Caco-2 (cell line): ENCODE results near the gene PTPRN2. TPM values are rescaled to one million over a fixed set of nuclear protein-coding genes. Genes with fewer than 3 reads are reported as not detected.

Experiments used
- BruUV-seq: library from RNA; stranded (reverse); fragments of 400-500 nt; replicated peaks from 2 replicates; lab custom pipeline; 2021; lab: Mats Ljungman, UMichigan
- CTCF ChIA-PET: fragments of 300-600 bp; sonication (Branson Sonifier 250); formaldehyde crosslinking; loops from one replicate; lab custom pipeline; 2022; ENCODE audit warnings: antibody characterized with exemption; lab: Charles Lee
- POLR2A ChIA-PET: fragments of 300-600 bp; sonication (Branson Sonifier 250); formaldehyde crosslinking; loops from one replicate; lab custom pipeline; 2022; ENCODE audit warnings: antibody characterized with exemption; lab: Charles Lee
- DNase-seq, 2 experiments: peaks; one replicate each; pipeline versions ENCODE4 v3.0.0 to v3.0.0-alpha.2; 2020 to 2022
- H3K27me3 ChIP-seq: replicated peaks from 2 replicates; pipeline ENCODE4 v1.6.0; 2011; ENCODE audit warnings: low read length; ENCODE audit not compliant: control insufficient read depth, insufficient read depth
- H3K36me3 ChIP-seq: 2 replicates; pipeline ENCODE4 v1.5.1; 2011; ENCODE audit warnings: low read length; ENCODE audit not compliant: control insufficient read depth, insufficient read depth
- H3K4me1 ChIP-seq: fragments of 250-450 bp; sonication (Bioruptor Pico); 2 replicates; pipeline ENCODE4 v1.5.1; 2020; ENCODE audit warnings: mild to moderate bottlenecking
- H3K4me3 ChIP-seq: 2 replicates; pipeline ENCODE4 v1.5.1; 2011; ENCODE audit warnings: low read depth, mild to moderate bottlenecking, control low read depth, low read length
- H3K9me3 ChIP-seq: fragments of 250-450 bp; sonication (Bioruptor Pico); 2 replicates; pipeline ENCODE4 v1.5.1; 2020; ENCODE audit warnings: mild to moderate bottlenecking, moderate library complexity
- H3K27ac Mint-ChIP-seq: one replicate; pipeline ENCODE4 v1.8.0; 2022; ENCODE audit warnings: mixed read lengths; ENCODE audit not compliant: unreplicated experiment
- H3K27me3 Mint-ChIP-seq: one replicate; pipeline ENCODE4 v1.8.0; 2022; ENCODE audit warnings: mixed read lengths; ENCODE audit not compliant: insufficient read depth, unreplicated experiment
- H3K36me3 Mint-ChIP-seq: one replicate; pipeline ENCODE4 v1.8.0; 2022; ENCODE audit warnings: mild to moderate bottlenecking, mixed read lengths; ENCODE audit not compliant: insufficient read depth, unreplicated experiment
- H3K4me1 Mint-ChIP-seq: one replicate; pipeline ENCODE4 v1.8.0; 2022; ENCODE audit warnings: low read depth, mixed read lengths; ENCODE audit not compliant: unreplicated experiment
- H3K4me3 Mint-ChIP-seq: one replicate; pipeline ENCODE4 v1.8.0; 2022; ENCODE audit warnings: mild to moderate bottlenecking, moderate library complexity, mixed read lengths; ENCODE audit not compliant: unreplicated experiment
- H3K9me3 Mint-ChIP-seq: one replicate; pipeline ENCODE4 v1.8.0; 2022; ENCODE audit warnings: mixed read lengths; ENCODE audit not compliant: unreplicated experiment
- intact Hi-C: fragments of 100-400 bp; cut with micrococcal nuclease; formaldehyde crosslinking; loops from one replicate; pipeline ENCODE4 v1.10.0; 2022; ENCODE audit not compliant: unreplicated experiment
- total RNA-seq: library from RNA; stranded (reverse); gene quantifications from 2 replicates; pipeline ENCODE4 v1.2.3, GENCODE V29; 2022
- TF ChIP-seq, protein P1 (sequence below), 2 experiments: fragments of 200-600 bp in 1 of 2; IDR thresholded peaks; 1 replicate in 1 of 2; 2 replicates in 1 of 2; pipeline versions ENCODE4 v1.5.1 to v1.8.0; 2011 to 2022; ENCODE audit warnings: antibody characterized with exemption in 1 of 2, control low read depth in 1 of 2, inconsistent platforms in 1 of 2, low read depth in 1 of 2, low read length in 1 of 2, mild to moderate bottlenecking in 1 of 2, moderate library complexity in 1 of 2; ENCODE audit not compliant: insufficient read depth in 1 of 2, severe bottlenecking in 1 of 2, unreplicated experiment in 1 of 2

Gene PTPRN2
- total RNA-seq, 1 experiment from 2014 or later = 1.4 TPM

DNA sequence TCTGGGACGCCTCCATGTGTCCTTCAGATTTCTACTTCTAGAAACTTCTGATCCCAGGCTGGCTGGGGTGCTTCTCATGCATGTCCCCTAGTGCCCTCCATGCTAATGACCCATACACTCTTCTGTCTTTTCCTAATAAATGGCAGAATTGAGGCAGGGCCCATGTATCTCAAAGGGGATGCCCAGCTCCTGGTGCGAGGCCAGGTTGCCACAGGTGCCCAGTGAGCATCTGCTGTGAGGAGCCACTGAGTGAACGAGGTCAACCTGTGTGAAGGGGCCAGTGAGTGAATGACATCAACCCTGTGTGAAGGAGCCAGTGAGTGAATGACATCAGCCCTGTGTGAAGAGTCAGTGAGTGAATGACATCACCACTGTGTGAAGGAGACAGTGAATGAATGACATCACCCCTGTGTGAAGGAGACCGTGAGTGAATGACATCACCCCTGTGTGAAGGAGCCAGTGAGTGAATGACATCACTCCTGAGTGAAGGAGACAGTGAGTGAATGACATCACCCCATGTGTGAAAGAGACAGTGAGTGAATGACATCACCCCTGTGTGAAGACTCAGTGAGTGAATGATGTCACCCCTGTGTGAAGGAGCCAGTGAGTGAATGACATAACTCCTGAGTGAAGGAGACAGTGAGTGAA is 478.9 kb downstream of the PTPRN2 start:
- intact Hi-C loops = no loop called here
- Histone ChIP-seq H3K27me3 (no peaks in the 10 kb centered on the region), H3K4me1 (no peaks in the 10 kb centered on the region), H3K4me3 (no peak overlapping the region), H3K36me3 (no peaks in the 10 kb centered on the region), H3K9me3 (peaks cover 3% of the 10 kb centered on the region; the same call in 1 of the 2 replicates)
- Mint-ChIP-seq H3K4me3 (no peak overlapping the region), H3K27me3 (no peaks in the 10 kb centered on the region), H3K4me1 (no peaks in the 10 kb centered on the region), H3K9me3 (peaks cover 35% of the 10 kb centered on the region), H3K27ac (no peak overlapping the region), H3K36me3 (peaks cover 9% of the 10 kb centered on the region)
- DNase-seq = no peak
- ChIA-PET POLR2A (no interaction called here), CTCF (no interaction called here)
- TF ChIP-seq, protein P1, sequence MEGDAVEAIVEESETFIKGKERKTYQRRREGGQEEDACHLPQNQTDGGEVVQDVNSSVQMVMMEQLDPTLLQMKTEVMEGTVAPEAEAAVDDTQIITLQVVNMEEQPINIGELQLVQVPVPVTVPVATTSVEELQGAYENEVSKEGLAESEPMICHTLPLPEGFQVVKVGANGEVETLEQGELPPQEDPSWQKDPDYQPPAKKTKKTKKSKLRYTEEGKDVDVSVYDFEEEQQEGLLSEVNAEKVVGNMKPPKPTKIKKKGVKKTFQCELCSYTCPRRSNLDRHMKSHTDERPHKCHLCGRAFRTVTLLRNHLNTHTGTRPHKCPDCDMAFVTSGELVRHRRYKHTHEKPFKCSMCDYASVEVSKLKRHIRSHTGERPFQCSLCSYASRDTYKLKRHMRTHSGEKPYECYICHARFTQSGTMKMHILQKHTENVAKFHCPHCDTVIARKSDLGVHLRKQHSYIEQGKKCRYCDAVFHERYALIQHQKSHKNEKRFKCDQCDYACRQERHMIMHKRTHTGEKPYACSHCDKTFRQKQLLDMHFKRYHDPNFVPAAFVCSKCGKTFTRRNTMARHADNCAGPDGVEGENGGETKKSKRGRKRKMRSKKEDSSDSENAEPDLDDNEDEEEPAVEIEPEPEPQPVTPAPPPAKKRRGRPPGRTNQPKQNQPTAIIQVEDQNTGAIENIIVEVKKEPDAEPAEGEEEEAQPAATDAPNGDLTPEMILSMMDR (IDR thresholded peaks at IDR 0.05; ENCODE audit: insufficient read depth in 1 of 2, low read depth in 1 of 2, low read length in 1 of 2, severe bottlenecking in 1 of 2, unreplicated experiment in 1 of 2) = no peak
- BruUV-seq = no TSS peak

DNA sequence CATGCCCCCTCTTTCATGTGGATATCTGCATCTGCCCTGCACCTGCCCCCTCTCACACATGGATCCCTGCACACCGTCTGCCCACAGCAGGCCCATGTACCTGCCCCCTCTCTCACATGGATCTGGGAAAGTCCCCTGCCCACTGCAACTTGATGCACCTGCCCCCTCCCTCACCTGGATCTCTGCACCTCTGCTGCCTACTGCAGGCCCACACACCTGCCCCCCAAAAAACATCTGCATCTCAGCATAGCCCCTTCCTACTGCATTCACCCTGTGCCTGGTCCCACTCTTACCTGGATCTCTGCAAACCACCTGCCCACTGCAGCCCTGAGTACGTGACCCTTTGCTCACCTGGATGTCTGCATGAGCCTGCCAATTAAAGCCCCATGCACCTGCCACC is 479.8 kb downstream of the PTPRN2 start:
- H3K27ac Mint-ChIP-seq = no peak overlapping the region
- H3K4me1 Mint-ChIP-seq = no peaks in the 10 kb centered on the region
- ChIA-PET CTCF (no interaction called here), POLR2A (no interaction called here)
- no TSS peak for BruUV-seq
- H3K27me3 ChIP-seq = no peaks in the 10 kb centered on the region
- H3K36me3 ChIP-seq = no peaks in the 10 kb centered on the region
- peaks cover 9% of the 10 kb centered on the region for H3K36me3 Mint-ChIP-seq
- no peaks in the 10 kb centered on the region for H3K27me3 Mint-ChIP-seq
- H3K9me3 ChIP-seq = peaks cover 3% of the 10 kb centered on the region; the same call in 1 of the 2 replicates
- no peak overlapping the region for H3K4me3 ChIP-seq
- DNase-seq = no peak
- H3K9me3 Mint-ChIP-seq = peaks cover 34% of the 10 kb centered on the region
- no peaks in the 10 kb centered on the region for H3K4me1 ChIP-seq
- TF ChIP-seq, protein P1 (IDR thresholded peaks at IDR 0.05; ENCODE audit: insufficient read depth in 1 of 2, low read depth in 1 of 2, low read length in 1 of 2, severe bottlenecking in 1 of 2, unreplicated experiment in 1 of 2) = no peak
- intact Hi-C loops = no loop called here
- H3K4me3 Mint-ChIP-seq = no peak overlapping the region

GRCh38 chr7:158106272-158106671 is 481.4 kb downstream of the PTPRN2 start:
- H3K36me3 Mint-ChIP-seq = no peaks in the 10 kb centered on the region
- TF ChIP-seq, protein P1 (IDR thresholded peaks at IDR 0.05; ENCODE audit: insufficient read depth in 1 of 2, low read depth in 1 of 2, low read length in 1 of 2, severe bottlenecking in 1 of 2, unreplicated experiment in 1 of 2) = no peak
- CTCF ChIA-PET = no interaction called here
- H3K27ac Mint-ChIP-seq = no peak overlapping the region
- no peaks in the 10 kb centered on the region for H3K4me1 ChIP-seq
- no peaks in the 10 kb centered on the region for H3K27me3 Mint-ChIP-seq
- intact Hi-C loops = no loop called here
- no peak overlapping the region for H3K4me3 Mint-ChIP-seq
- no peak overlapping the region for H3K4me3 ChIP-seq
- H3K4me1 Mint-ChIP-seq = no peaks in the 10 kb centered on the region
- POLR2A ChIA-PET = no interaction called here
- peaks cover 19% of the 10 kb centered on the region for H3K9me3 Mint-ChIP-seq
- no peaks in the 10 kb centered on the region for H3K36me3 ChIP-seq
- no peaks in the 10 kb centered on the region for H3K27me3 ChIP-seq
- BruUV-seq = no TSS peak
- no peak for DNase-seq
- H3K9me3 ChIP-seq = peaks cover 3% of the 10 kb centered on the region; the same call in 1 of the 2 replicates
